B cell (primary cell): Measurements from ENCODE around the gene NKAIN2. TPM values are rescaled to one million over a fixed set of nuclear protein-coding genes. Genes with fewer than 3 reads are reported as not detected.

ENCODE experiments used
- ATAC-seq: fragments of 200-7000 bp; cut with Tn5 transposase; one replicate; pipeline ENCODE4 v1.10.0; 2021; ENCODE audit warnings: low read depth, mild to moderate bottlenecking, moderate number of reproducible peaks, moderate library complexity
- CTCF ChIA-PET: fragments of 350-600 bp; sonication (Branson Sonifier 250); formaldehyde crosslinking; loops from one replicate; lab custom pipeline; 2021; ENCODE audit warnings: antibody characterized with exemption, inconsistent platforms; lab: Charles Lee
- POLR2A ChIA-PET: fragments of 350-600 bp; sonication (Branson Sonifier 250); formaldehyde crosslinking; loops from one replicate; lab custom pipeline; 2021; ENCODE audit warnings: antibody characterized with exemption; lab: Charles Lee
- DNase-seq: peaks from one replicate; pipeline ENCODE4 v3.0.0; 2013
- H2AFZ ChIP-seq: 2 replicates; pipeline ENCODE4 v1.6.1; 2012; ENCODE audit warnings: mild to moderate bottlenecking, low read depth, low read length; ENCODE audit not compliant: insufficient read depth, poor library complexity, severe bottlenecking
- H3K27ac ChIP-seq, 2 donors: 1 replicate in 1 of 2; 2 replicates in 1 of 2; pipeline ENCODE4 v1.5.1; 2012 to 2013; ENCODE audit warnings: low read length in 2 of 2, mild to moderate bottlenecking in 2 of 2, moderate library complexity in 1 of 2
- H3K27me3 ChIP-seq, 4 experiments: fragments of 200-600 bp in 1 of 4; sonication (generic) in 1 of 4; replicated peaks in 1 of 4; 1 replicate in 2 of 4; 2 replicates in 2 of 4; pipeline versions ENCODE4 v1.6.1 to v1.7.0; 2013 to 2016; ENCODE audit warnings: low read length in 3 of 4, mild to moderate bottlenecking in 2 of 4, mixed read lengths in 1 of 4, moderate library complexity in 1 of 4; ENCODE audit not compliant: insufficient read depth in 4 of 4, control insufficient read depth in 3 of 4; ENCODE audit errors: control extremely low read depth in 1 of 4
- H3K36me3 ChIP-seq, 2 experiments: replicated peaks in 1 of 2; 1 replicate in 1 of 2; 2 replicates in 1 of 2; pipeline versions ENCODE4 v1.6.1 to v1.7.1; 2013; ENCODE audit warnings: low read length in 1 of 2; ENCODE audit not compliant: insufficient read depth in 2 of 2, control insufficient read depth in 1 of 2; ENCODE audit errors: control extremely low read depth in 1 of 2, extremely low read depth in 1 of 2
- H3K4me1 ChIP-seq, 2 donors: fragments of 200-600 bp in 1 of 2; sonication (generic) in 1 of 2; 1 replicate in 1 of 2; 2 replicates in 1 of 2; pipeline versions ENCODE4 v1.5.1 to v1.6.1; 2013 to 2017; ENCODE audit warnings: low read length in 2 of 2; ENCODE audit not compliant: control insufficient read depth in 2 of 2, insufficient read depth in 2 of 2
- H3K4me2 ChIP-seq: replicated peaks from 2 replicates; pipeline ENCODE3; 2012; ENCODE audit warnings: mild to moderate bottlenecking, low read depth, low read length; ENCODE audit not compliant: poor library complexity, severe bottlenecking
- H3K4me3 ChIP-seq, 5 experiments: fragments of 200-600 bp in 1 of 5; sonication (generic) in 1 of 5; 1 replicate in 3 of 5; 2 replicates in 2 of 5; pipeline versions ENCODE4 v1.5.1 to v1.7.0; 2011 to 2016; ENCODE audit warnings: low read length in 4 of 5, mild to moderate bottlenecking in 4 of 5, low read depth in 2 of 5, control low read depth in 1 of 5, moderate library complexity in 1 of 5; ENCODE audit not compliant: insufficient read depth in 1 of 5; ENCODE audit errors: control extremely low read depth in 1 of 5, extremely low read depth in 1 of 5
- H3K79me2 ChIP-seq: fragments of 200-600 bp; sonication (generic); one replicate; pipeline ENCODE4 v1.6.0; 2016; ENCODE audit warnings: low read length; ENCODE audit not compliant: control insufficient read depth, insufficient read depth
- H3K9ac ChIP-seq: fragments of 200-600 bp; sonication (generic); 2 replicates; pipeline ENCODE4 v1.6.1; 2017; ENCODE audit warnings: mild to moderate bottlenecking, low read length, moderate library complexity
- H3K9me3 ChIP-seq, 3 donors: one replicate each; pipeline versions ENCODE4 v1.6.1 to v1.7.1; 2013; ENCODE audit warnings: low read length in 2 of 3; ENCODE audit not compliant: control insufficient read depth in 2 of 3, insufficient read depth in 1 of 3; ENCODE audit errors: control extremely low read depth in 1 of 3
- H4K20me1 ChIP-seq: 2 replicates; pipeline ENCODE4 v1.6.0; 2012; ENCODE audit warnings: mild to moderate bottlenecking, low read length; ENCODE audit not compliant: insufficient read depth, control insufficient read depth, poor library complexity, severe bottlenecking
- H3K27ac Mint-ChIP-seq: one replicate; pipeline ENCODE4 v1.8.0; 2021; ENCODE audit warnings: mixed read lengths
- H3K27me3 Mint-ChIP-seq: one replicate; pipeline ENCODE4 v1.8.0; 2021; ENCODE audit warnings: mixed read lengths
- H3K4me1 Mint-ChIP-seq: one replicate; pipeline ENCODE4 v1.8.0; 2021; ENCODE audit warnings: mixed read lengths
- H3K4me3 Mint-ChIP-seq: one replicate; pipeline ENCODE4 v1.8.0; 2021; ENCODE audit warnings: mixed read lengths
- H3K9me3 Mint-ChIP-seq: one replicate; pipeline ENCODE4 v1.8.0; 2022; ENCODE audit warnings: mixed read lengths; ENCODE audit not compliant: insufficient read depth
- EZH2 ChIP-seq: IDR thresholded peaks from 2 replicates; pipeline ENCODE4 v1.6.1; 2012; ENCODE audit warnings: borderline replicate concordance, low read depth, mild to moderate bottlenecking, moderate library complexity, low read length; ENCODE audit not compliant: insufficient read depth, poor library complexity, severe bottlenecking
- WGBS: methylation state at CpG from one replicate; pipeline ENCODE4 v1.1.5; 2013; ENCODE audit warnings: missing lambda C conversion rate; ENCODE audit not compliant: insufficient coverage; 5-methylcytosine and 5-hydroxymethylcytosine counted together
- intact Hi-C: fragments of 100-400 bp; cut with micrococcal nuclease; formaldehyde crosslinking; loops from one replicate; pipeline ENCODE4 v1.10.0; 2022
- polyA plus RNA-seq: library from polyadenylated mRNA; depleted of rRNA; stranded (reverse); fragments of >200 nt; gene quantifications from 2 replicates; pipeline ENCODE4 v1.2.3, GENCODE V29; 2012
- total RNA-seq, 2 donors: library from RNA; stranded (reverse); fragments of 120-200 nt in 1 of 2; gene quantifications; 1 replicate in 1 of 2; 2 replicates in 1 of 2; pipeline versions ENCODE4 v1.2.3 to v1.2.4, GENCODE V29; 2013 to 2022
- TF ChIP-seq, protein P1 (sequence below): fragments of 200-600 bp; IDR thresholded peaks from one replicate; pipeline ENCODE4 v1.8.0; 2022; ENCODE audit warnings: antibody characterized with exemption, mild to moderate bottlenecking

NKAIN2 gene
- total and polyA plus RNA-seq, 2 donors (not counting 1 experiment from before 2014, with no cell fraction given) = not detected

DNA sequence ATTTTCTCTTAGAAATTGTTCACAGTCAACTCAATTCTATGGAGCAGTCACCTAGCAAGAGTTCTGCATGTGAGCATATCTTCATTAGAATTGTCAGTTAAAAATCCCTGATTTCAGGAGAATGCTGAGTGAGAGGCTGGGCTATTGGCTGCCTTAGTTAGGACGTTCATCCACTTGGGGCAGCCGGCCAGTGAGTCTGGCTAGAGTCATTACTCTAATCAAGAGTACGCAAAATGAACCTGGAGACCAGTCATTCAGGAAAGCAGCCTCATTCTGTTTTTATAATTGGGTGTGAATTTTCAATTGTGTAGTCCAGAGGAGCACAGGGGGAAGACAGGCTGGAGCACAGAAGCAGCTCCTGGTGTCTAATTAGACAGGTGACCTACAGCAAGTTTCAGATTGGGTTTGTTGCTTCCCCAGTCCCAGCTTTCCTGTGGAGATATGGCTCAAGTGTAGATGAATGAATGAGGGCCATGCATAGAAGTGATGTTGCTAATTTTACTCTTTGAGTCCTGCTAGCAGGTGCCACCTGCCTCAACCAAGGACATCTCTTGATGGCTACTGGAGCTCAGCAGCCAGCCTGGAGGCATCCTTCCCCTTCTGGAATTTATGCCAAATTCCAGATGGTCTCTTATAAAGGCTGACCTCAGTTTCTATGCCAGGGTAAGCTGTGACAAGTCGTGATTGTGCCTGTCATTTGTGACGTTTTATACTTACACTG lies 265.7 kb downstream of the NKAIN2 start:
- no peaks in the 10 kb centered on the region for H3K27me3 ChIP-seq
- H3K4me1 ChIP-seq = no peaks in the 10 kb centered on the region
- DNase-seq = no peak
- no peak overlapping the region for H3K4me3 Mint-ChIP-seq
- ChIA-PET CTCF (no interaction called here), POLR2A (no interaction called here)
- no peak overlapping the region for H3K4me3 ChIP-seq
- H3K4me2 ChIP-seq = no peak overlapping the region
- H3K27ac ChIP-seq = no peak overlapping the region
- no peaks in the 10 kb centered on the region for H3K36me3 ChIP-seq
- no peak overlapping the region for H3K9ac ChIP-seq
- H3K9me3 ChIP-seq = no peaks in the 10 kb centered on the region
- intact Hi-C loops = no loop called here
- no peaks in the 10 kb centered on the region for H3K79me2 ChIP-seq
- WGBS = 83% methylated on average over 3 of the region's 5 CpGs
- H4K20me1 ChIP-seq = no peaks in the 10 kb centered on the region
- H3K27me3 Mint-ChIP-seq = no peaks in the 10 kb centered on the region
- peaks cover 3% of the 10 kb centered on the region for H3K9me3 Mint-ChIP-seq
- H3K27ac Mint-ChIP-seq = no peak overlapping the region
- no peaks in the 10 kb centered on the region for H3K4me1 Mint-ChIP-seq
- ATAC-seq = no peak
- no peak overlapping the region for H2AFZ ChIP-seq
- TF ChIP-seq EZH2 = no peak
- TF ChIP-seq, protein P1, sequence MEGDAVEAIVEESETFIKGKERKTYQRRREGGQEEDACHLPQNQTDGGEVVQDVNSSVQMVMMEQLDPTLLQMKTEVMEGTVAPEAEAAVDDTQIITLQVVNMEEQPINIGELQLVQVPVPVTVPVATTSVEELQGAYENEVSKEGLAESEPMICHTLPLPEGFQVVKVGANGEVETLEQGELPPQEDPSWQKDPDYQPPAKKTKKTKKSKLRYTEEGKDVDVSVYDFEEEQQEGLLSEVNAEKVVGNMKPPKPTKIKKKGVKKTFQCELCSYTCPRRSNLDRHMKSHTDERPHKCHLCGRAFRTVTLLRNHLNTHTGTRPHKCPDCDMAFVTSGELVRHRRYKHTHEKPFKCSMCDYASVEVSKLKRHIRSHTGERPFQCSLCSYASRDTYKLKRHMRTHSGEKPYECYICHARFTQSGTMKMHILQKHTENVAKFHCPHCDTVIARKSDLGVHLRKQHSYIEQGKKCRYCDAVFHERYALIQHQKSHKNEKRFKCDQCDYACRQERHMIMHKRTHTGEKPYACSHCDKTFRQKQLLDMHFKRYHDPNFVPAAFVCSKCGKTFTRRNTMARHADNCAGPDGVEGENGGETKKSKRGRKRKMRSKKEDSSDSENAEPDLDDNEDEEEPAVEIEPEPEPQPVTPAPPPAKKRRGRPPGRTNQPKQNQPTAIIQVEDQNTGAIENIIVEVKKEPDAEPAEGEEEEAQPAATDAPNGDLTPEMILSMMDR = no peak

DNA sequence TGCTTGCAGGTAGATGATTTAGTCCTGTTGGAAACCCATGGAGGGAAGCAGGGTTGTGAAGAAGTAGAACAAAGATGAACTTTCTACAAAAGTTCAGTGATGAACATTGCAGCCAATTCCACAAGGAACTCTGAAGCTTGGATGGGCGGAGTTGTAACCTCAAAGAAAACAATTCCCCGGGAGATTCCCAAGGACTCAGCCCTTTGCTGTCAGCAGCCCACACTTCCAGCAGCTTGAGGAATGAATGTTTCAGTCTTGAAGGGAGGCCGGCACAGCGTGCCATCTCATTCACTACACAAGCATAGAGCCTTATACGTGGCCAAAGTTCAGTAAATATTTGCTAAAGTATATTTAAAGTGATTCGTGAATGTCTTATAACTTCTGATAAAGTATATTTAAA lies 269.4 kb downstream of the NKAIN2 start:
- 76% methylated on average over 2 of the region's 6 CpGs for WGBS
- H3K9me3 Mint-ChIP-seq = peaks cover 3% of the 10 kb centered on the region
- Histone ChIP-seq H3K27ac (no peak overlapping the region), H3K4me2 (no peak overlapping the region), H3K36me3 (no peaks in the 10 kb centered on the region), H3K27me3 (no peaks in the 10 kb centered on the region), H3K4me3 (no peak overlapping the region), H3K9me3 (no peaks in the 10 kb centered on the region), H3K79me2 (no peaks in the 10 kb centered on the region), H4K20me1 (no peaks in the 10 kb centered on the region), H3K4me1 (no peaks in the 10 kb centered on the region), H2AFZ (no peak overlapping the region), H3K9ac (no peak overlapping the region)
- no peaks in the 10 kb centered on the region for H3K27me3 Mint-ChIP-seq
- intact Hi-C loops = no loop called here
- H3K4me3 Mint-ChIP-seq = no peak overlapping the region
- no peaks in the 10 kb centered on the region for H3K4me1 Mint-ChIP-seq
- ChIA-PET POLR2A (no interaction called here), CTCF (interaction anchor here (0.9 kb wide), 1 partner anchor 11 kb away, joined by 3 read pairs; no protein-coding TSS in a partner anchor)
- no peak overlapping the region for H3K27ac Mint-ChIP-seq
- ATAC-seq (no peak), DNase-seq (no peak)
- TF ChIP-seq EZH2 = no peak
- TF ChIP-seq, protein P1 = no peak
